Osteocyte (in vitro differentiated cells): ENCODE results near the gene TF. TPM values are rescaled to one million over a fixed set of nuclear protein-coding genes. Genes with fewer than 3 reads are reported as not detected.

Experiments
- DNase-seq: peaks from one replicate; pipeline ENCODE4 v3.0.0; 2021; ENCODE audit warnings: mixed read lengths; ENCODE audit not compliant: unreplicated experiment; ENCODE audit errors: extremely low spot score
- H3K27ac Mint-ChIP-seq: one replicate; pipeline ENCODE4 v1.8.0; 2021; ENCODE audit warnings: mild to moderate bottlenecking, mixed read lengths; ENCODE audit not compliant: unreplicated experiment
- H3K27me3 Mint-ChIP-seq: one replicate; pipeline ENCODE4 v1.8.0; 2021; ENCODE audit warnings: mixed read lengths; ENCODE audit not compliant: unreplicated experiment
- H3K36me3 Mint-ChIP-seq: one replicate; pipeline ENCODE4 v1.8.0; 2021; ENCODE audit warnings: mixed read lengths; ENCODE audit not compliant: unreplicated experiment
- H3K4me1 Mint-ChIP-seq: one replicate; pipeline ENCODE4 v1.8.0; 2021; ENCODE audit warnings: mixed read lengths; ENCODE audit not compliant: unreplicated experiment
- H3K4me3 Mint-ChIP-seq: one replicate; pipeline ENCODE4 v1.8.0; 2021; ENCODE audit warnings: mild to moderate bottlenecking, moderate library complexity, mixed read lengths; ENCODE audit not compliant: unreplicated experiment
- H3K9me3 Mint-ChIP-seq: one replicate; pipeline ENCODE4 v1.8.0; 2021; ENCODE audit warnings: mixed read lengths; ENCODE audit not compliant: unreplicated experiment
- total RNA-seq: library from RNA; stranded (reverse); gene quantifications from 2 replicates; pipeline ENCODE4 v1.2.1, GENCODE V29; 2021
- TF ChIP-seq, protein P1 (sequence below): fragments of 200-600 bp; sonication (generic); IDR thresholded peaks from 2 replicates; pipeline ENCODE4 v1.5.0; 2021; ENCODE audit warnings: antibody characterized with exemption, mild to moderate bottlenecking, moderate library complexity

Gene TF
- total RNA-seq, 1 donor from 2014 or later = 2.0 TPM

DNA sequence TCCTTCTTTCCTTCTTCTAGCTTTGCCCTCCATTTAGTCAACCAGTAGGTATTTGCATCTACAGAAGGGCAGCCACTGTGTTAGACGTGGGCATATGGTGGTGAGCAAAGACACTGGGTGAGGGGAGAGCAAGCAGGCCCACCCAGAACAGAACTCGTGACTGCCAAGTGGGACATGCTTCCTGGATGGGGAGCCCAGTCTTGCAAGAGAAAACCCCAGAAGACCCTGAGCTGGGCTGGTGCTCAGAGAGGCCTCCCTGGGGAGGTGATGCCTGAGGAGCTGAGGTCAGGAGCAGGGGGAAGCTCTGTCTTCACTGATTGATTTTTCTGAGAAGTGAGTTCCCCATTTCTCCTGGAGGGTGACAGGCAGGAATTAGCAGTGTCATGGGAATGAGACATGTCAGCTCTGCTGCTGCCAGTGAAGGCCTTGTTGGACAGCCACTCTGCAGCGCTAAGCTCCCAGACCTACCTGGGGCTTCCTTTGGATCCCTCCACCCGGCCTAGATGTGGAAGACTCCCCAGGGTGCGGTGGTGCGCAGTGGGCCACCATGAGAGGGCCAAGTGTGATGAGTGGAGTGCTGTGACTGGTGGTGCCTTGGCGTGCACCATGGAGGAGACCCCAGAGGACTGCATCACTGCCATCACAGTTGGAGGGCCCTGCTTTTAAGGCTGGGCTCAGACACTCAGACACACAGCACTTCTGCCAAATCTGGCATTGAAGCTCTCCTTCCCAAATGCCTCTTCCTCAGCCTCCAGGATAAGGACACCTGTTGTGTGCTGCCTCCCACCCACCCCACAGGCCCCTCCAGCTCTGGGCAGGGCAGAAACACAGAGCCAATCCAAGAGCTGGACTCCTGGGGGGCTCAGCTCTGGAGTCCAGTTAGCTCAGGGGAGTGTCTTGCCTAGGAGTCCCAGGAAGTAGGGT, 44.5 kb upstream of the TF start:
- Mint-ChIP-seq H3K27me3 (peaks cover 35% of the 10 kb centered on the region), H3K27ac (no peak overlapping the region), H3K9me3 (peaks cover 3% of the 10 kb centered on the region), H3K36me3 (no peaks in the 10 kb centered on the region), H3K4me1 (no peaks in the 10 kb centered on the region), H3K4me3 (no peak overlapping the region)
- no peak for DNase-seq
- TF ChIP-seq, protein P1, sequence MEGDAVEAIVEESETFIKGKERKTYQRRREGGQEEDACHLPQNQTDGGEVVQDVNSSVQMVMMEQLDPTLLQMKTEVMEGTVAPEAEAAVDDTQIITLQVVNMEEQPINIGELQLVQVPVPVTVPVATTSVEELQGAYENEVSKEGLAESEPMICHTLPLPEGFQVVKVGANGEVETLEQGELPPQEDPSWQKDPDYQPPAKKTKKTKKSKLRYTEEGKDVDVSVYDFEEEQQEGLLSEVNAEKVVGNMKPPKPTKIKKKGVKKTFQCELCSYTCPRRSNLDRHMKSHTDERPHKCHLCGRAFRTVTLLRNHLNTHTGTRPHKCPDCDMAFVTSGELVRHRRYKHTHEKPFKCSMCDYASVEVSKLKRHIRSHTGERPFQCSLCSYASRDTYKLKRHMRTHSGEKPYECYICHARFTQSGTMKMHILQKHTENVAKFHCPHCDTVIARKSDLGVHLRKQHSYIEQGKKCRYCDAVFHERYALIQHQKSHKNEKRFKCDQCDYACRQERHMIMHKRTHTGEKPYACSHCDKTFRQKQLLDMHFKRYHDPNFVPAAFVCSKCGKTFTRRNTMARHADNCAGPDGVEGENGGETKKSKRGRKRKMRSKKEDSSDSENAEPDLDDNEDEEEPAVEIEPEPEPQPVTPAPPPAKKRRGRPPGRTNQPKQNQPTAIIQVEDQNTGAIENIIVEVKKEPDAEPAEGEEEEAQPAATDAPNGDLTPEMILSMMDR = no peak

GRCh38 chr3:133703915-133704314, 42.3 kb upstream of the TF start:
- peaks cover 46% of the 10 kb centered on the region for H3K27me3 Mint-ChIP-seq
- no peak for DNase-seq
- H3K9me3 Mint-ChIP-seq = no peaks in the 10 kb centered on the region
- H3K36me3 Mint-ChIP-seq = no peaks in the 10 kb centered on the region
- TF ChIP-seq, protein P1 = no peak
- no peak overlapping the region for H3K4me3 Mint-ChIP-seq
- H3K4me1 Mint-ChIP-seq = no peaks in the 10 kb centered on the region
- no peak overlapping the region for H3K27ac Mint-ChIP-seq

- peaks cover 60% of the 10 kb centered on the region for H3K27me3 Mint-ChIP-seq
- no peak for DNase-seq
- H3K9me3 Mint-ChIP-seq = no peaks in the 10 kb centered on the region
- H3K4me1 Mint-ChIP-seq = no peaks in the 10 kb centered on the region
- no peak overlapping the region for H3K27ac Mint-ChIP-seq
- H3K36me3 Mint-ChIP-seq = no peaks in the 10 kb centered on the region
- TF ChIP-seq, protein P1 = no peak
- H3K4me3 Mint-ChIP-seq = no peak overlapping the region
Measured at GRCh38 chr3:133706033-133706432, 40.2 kb upstream of the TF start.

DNA sequence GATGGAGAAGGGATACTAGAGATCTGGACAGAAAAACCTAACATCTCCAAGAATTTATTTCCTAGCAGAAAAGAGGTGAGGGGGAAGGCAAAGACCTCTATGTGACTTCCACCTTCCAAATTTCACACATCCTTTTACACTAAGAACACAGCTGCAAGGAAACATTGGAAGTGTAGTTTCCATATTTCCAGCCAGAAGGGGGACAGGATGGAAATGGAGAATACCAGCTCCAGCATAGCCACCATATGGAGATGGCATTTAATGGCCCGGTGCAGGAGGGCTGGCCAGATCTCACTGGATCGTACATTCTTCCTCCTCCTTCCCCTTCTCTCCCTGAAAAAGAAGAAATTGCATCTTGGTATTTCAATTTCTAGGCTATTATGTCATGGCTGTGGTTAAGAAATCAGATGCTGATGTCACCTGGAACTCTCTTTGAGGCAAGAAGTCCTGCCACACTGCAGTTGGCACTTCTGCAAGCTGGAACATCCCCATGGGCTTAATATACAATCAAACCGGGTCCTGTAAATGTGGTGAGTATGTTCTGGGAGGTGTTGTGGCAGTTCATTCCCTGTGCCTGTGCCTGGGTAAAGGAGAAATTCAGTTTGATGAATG, 36.9 kb upstream of the TF start:
- H3K4me1 Mint-ChIP-seq = no peaks in the 10 kb centered on the region
- no peaks in the 10 kb centered on the region for H3K36me3 Mint-ChIP-seq
- H3K9me3 Mint-ChIP-seq = no peaks in the 10 kb centered on the region
- H3K27me3 Mint-ChIP-seq = peaks cover 58% of the 10 kb centered on the region
- H3K27ac Mint-ChIP-seq = no peak overlapping the region
- DNase-seq = no peak
- TF ChIP-seq, protein P1 = no peak
- H3K4me3 Mint-ChIP-seq = no peak overlapping the region

GRCh38 chr3:133711013-133711412, 35.2 kb upstream of the TF start:
- no peak for DNase-seq
- H3K27me3 Mint-ChIP-seq = peaks cover 47% of the 10 kb centered on the region

More at GRCh38 chr3:133711013-133711412, 35.2 kb upstream of the TF start:
- no peaks in the 10 kb centered on the region for H3K4me1 Mint-ChIP-seq
- no peaks in the 10 kb centered on the region for H3K36me3 Mint-ChIP-seq
- no peak overlapping the region for H3K27ac Mint-ChIP-seq
- TF ChIP-seq, protein P1 = no peak
- H3K4me3 Mint-ChIP-seq = no peak overlapping the region
- no peaks in the 10 kb centered on the region for H3K9me3 Mint-ChIP-seq
